Tibial nerve (tissue), 3 donors: ENCODE results near the gene GRIK4.

Source experiments
- POLR2A ChIP-seq, 2 donors: fragments of 450-650 bp; IDR thresholded peaks; one replicate each; pipeline ENCODE4 v1.6.1; 2017; ENCODE audit warnings: antibody characterized with exemption in 2 of 2, mild to moderate bottlenecking in 2 of 2, moderate library complexity in 2 of 2
- TF ChIP-seq, protein P1 (sequence below), 5 experiments: fragments of 200-600 bp in 3 of 5; fragments of 450-650 bp in 2 of 5; sonication (generic) in 3 of 5; IDR thresholded peaks; one replicate each; pipeline ENCODE4 v1.5.1; 2016 to 2019; ENCODE audit warnings: antibody characterized with exemption in 5 of 5, mild to moderate bottlenecking in 3 of 5, moderate library complexity in 2 of 5

DNA sequence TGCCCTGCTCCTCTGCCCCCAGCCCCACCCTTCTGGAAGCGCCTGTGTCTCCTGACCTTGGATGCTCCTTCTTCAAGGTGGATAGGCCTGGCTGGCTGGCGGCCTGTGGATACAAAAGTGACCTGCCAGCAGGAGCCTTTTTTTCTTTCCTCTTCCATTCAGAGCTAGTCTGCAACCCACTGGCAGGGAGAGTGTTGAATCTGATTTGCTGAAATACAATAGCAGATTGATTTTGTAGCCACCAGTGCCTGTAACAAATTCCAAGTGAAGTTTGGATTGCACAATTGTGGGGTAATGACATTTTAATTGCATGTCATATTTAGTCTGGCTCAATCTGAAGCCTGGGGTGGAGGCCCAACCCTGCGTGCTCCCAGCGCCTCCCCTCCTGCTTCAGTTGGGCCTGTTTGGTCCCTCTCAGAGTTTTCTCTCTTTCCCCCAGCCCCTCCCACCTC lies 97.2 kb downstream of the GRIK4 start:
- TF ChIP-seq, protein P1, sequence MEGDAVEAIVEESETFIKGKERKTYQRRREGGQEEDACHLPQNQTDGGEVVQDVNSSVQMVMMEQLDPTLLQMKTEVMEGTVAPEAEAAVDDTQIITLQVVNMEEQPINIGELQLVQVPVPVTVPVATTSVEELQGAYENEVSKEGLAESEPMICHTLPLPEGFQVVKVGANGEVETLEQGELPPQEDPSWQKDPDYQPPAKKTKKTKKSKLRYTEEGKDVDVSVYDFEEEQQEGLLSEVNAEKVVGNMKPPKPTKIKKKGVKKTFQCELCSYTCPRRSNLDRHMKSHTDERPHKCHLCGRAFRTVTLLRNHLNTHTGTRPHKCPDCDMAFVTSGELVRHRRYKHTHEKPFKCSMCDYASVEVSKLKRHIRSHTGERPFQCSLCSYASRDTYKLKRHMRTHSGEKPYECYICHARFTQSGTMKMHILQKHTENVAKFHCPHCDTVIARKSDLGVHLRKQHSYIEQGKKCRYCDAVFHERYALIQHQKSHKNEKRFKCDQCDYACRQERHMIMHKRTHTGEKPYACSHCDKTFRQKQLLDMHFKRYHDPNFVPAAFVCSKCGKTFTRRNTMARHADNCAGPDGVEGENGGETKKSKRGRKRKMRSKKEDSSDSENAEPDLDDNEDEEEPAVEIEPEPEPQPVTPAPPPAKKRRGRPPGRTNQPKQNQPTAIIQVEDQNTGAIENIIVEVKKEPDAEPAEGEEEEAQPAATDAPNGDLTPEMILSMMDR (IDR thresholded peaks at IDR 0.05): no peak
- TF ChIP-seq POLR2A (IDR thresholded peaks at IDR 0.05): no peak
